SK-N-SH (cell line): ENCODE data around the gene NDUFB2.

Source experiments
- CTCF ChIP-seq: fragments of 200-600 bp; sonication (generic); IDR thresholded peaks from 2 replicates; pipeline ENCODE4 v1.6.1; 2017; ENCODE audit warnings: antibody characterized with exemption, mild to moderate bottlenecking, moderate library complexity
- MAX ChIP-seq: IDR thresholded peaks from 2 replicates; pipeline ENCODE4 v1.4.0; 2012; ENCODE audit warnings: low read depth
- REST ChIP-seq: IDR thresholded peaks from 2 replicates; pipeline ENCODE4 v1.6.1; 2012; ENCODE audit warnings: mild to moderate bottlenecking, low read depth, low read length, moderate library complexity

- no peak for TF ChIP-seq REST
- TF ChIP-seq CTCF = no peak
- TF ChIP-seq MAX = no peak
Observed at GRCh38 chr7:140722254-140722653, 25.7 kb downstream of the NDUFB2 start.
